HCT116 (cell line): ENCODE results near the gene TBX2. TPM values are rescaled to one million over a fixed set of nuclear protein-coding genes. Genes with fewer than 3 reads are reported as not detected.

Experiments used
- ATAC-seq: fragments of 200-7000 bp; cut with Tn5 transposase; 2 replicates; pipeline ENCODE4 v1.9.1; 2020; ENCODE audit warnings: mild to moderate bottlenecking, moderate library complexity
- BruUV-seq: library from RNA; stranded (reverse); fragments of 400-500 nt; replicated peaks from 2 replicates; lab custom pipeline; 2021; lab: Mats Ljungman, UMichigan
- CTCF ChIA-PET: fragments of 300-600 bp; sonication (Branson Sonifier 250); formaldehyde crosslinking; loops from one replicate; lab custom pipeline; 2021; ENCODE audit warnings: antibody characterized with exemption; lab: Charles Lee
- POLR2A ChIA-PET: fragments of 300-600, 350-600 bp; sonication (Branson Sonifier 250); formaldehyde crosslinking; loops from one replicate; lab custom pipeline; 2021; ENCODE audit warnings: antibody characterized with exemption; lab: Charles Lee
- RAD21 ChIA-PET, 2 experiments: fragments of 300-600 bp; sonication (Branson Sonifier 250); formaldehyde crosslinking; loops; one replicate each; lab custom pipeline; 2023; ENCODE audit warnings: low total read pairs in 2 of 2; ENCODE audit not compliant: uncharacterized antibody in 2 of 2, unreplicated experiment in 2 of 2, low non-redundant PET in 1 of 2; lab: Charles Lee
- DNase-seq: peaks from one replicate; pipeline ENCODE4 v3.0.0-alpha.2; 2010; ENCODE audit warnings: low read depth, low spot score
- H2AFZ ChIP-seq: fragments of 200-600 bp; shearing (Covaris generic), sonication (generic); 2 replicates; pipeline ENCODE4 v1.6.1; 2017; ENCODE audit warnings: low read depth, mixed run types, mixed read lengths, antibody characterized with exemption, low read length; ENCODE audit not compliant: poor library complexity, severe bottlenecking
- H3K27ac ChIP-seq: 2 replicates; pipeline ENCODE4 v1.5.1; 2012; ENCODE audit warnings: low read depth, low read length
- H3K27me3 ChIP-seq: fragments of 200-600 bp; sonication (generic); 2 replicates; pipeline ENCODE4 v1.6.1; 2016; ENCODE audit warnings: mixed run types, low read length, mixed read lengths; ENCODE audit not compliant: insufficient read depth
- H3K36me3 ChIP-seq, 2 experiments: fragments of 200-500 bp in 1 of 2; fragments of 200-600 bp in 1 of 2; sonication (Bioruptor generic) in 1 of 2; sonication (generic) in 1 of 2; 2 replicates each; pipeline versions ENCODE4 v1.5.1 to v1.6.1; 2014 to 2016; ENCODE audit warnings: low read length in 2 of 2, inconsistent platforms in 1 of 2, mixed read lengths in 1 of 2, mixed run types in 1 of 2; ENCODE audit not compliant: insufficient read depth in 2 of 2, control insufficient read depth in 1 of 2
- H3K4me1 ChIP-seq, 2 experiments: fragments of 200-600 bp in 1 of 2; sonication (generic) in 1 of 2; 2 replicates each; pipeline versions ENCODE4 v1.5.1 to v1.6.1; 2012 to 2017; ENCODE audit warnings: low read length in 2 of 2, inconsistent platforms in 1 of 2, mild to moderate bottlenecking in 1 of 2, mixed read lengths in 1 of 2, mixed run types in 1 of 2, moderate library complexity in 1 of 2; ENCODE audit not compliant: insufficient read depth in 2 of 2, control insufficient read depth in 1 of 2
- H3K4me2 ChIP-seq: fragments of 200-600 bp; sonication (generic); 2 replicates; pipeline ENCODE4 v1.6.1; 2017; ENCODE audit warnings: mixed run types, low read length, mixed read lengths
- H3K4me3 ChIP-seq, 2 experiments: fragments of 200-600 bp in 1 of 2; sonication (generic) in 1 of 2; replicated peaks in 1 of 2; 2 replicates each; pipeline ENCODE4 v1.5.1; 2011 to 2016; ENCODE audit warnings: low read length in 2 of 2, control low read depth in 1 of 2, low read depth in 1 of 2, mild to moderate bottlenecking in 1 of 2, mixed read lengths in 1 of 2, mixed run types in 1 of 2
- H3K79me2 ChIP-seq: fragments of 200-600 bp; sonication (generic); 2 replicates; pipeline ENCODE4 v1.6.1; 2017; ENCODE audit warnings: mild to moderate bottlenecking, mixed run types, low read length, moderate library complexity, mixed read lengths; ENCODE audit not compliant: insufficient read depth
- H3K9ac ChIP-seq: fragments of 200-600 bp; sonication (generic); 2 replicates; pipeline ENCODE4 v1.6.1; 2016; ENCODE audit warnings: low read length, mixed read lengths
- H3K9me2 ChIP-seq: fragments of 200-600 bp; sonication (generic), shearing (Covaris generic); 2 replicates; pipeline ENCODE4 v1.6.1; 2017; ENCODE audit warnings: mixed run types, mild to moderate bottlenecking, moderate library complexity; ENCODE audit not compliant: insufficient read depth
- H3K9me3 ChIP-seq, 2 experiments: fragments of 200-500 bp in 1 of 2; fragments of 200-600 bp in 1 of 2; sonication (Bioruptor generic) in 1 of 2; sonication (generic) in 1 of 2; 2 replicates each; pipeline ENCODE4 v1.6.1; 2014 to 2017; ENCODE audit warnings: low read length in 2 of 2, mixed read lengths in 2 of 2, inconsistent platforms in 1 of 2, low read depth in 1 of 2, mild to moderate bottlenecking in 1 of 2, mixed run types in 1 of 2, moderate library complexity in 1 of 2; ENCODE audit not compliant: control insufficient read depth in 1 of 2, insufficient read depth in 1 of 2
- H4K20me1 ChIP-seq: fragments of 200-600 bp; sonication (generic), shearing (Covaris generic); 2 replicates; pipeline ENCODE4 v1.6.1; 2017; ENCODE audit warnings: mixed run types, mild to moderate bottlenecking, moderate library complexity; ENCODE audit not compliant: insufficient read depth
- CBX3 ChIP-seq: IDR thresholded peaks from 2 replicates; pipeline ENCODE4 v1.6.1; 2012; ENCODE audit warnings: low read depth
- EGR1 ChIP-seq: IDR thresholded peaks from 2 replicates; pipeline ENCODE4 v1.6.1; 2012; ENCODE audit warnings: low read depth
- ELF1 ChIP-seq: IDR thresholded peaks from 2 replicates; pipeline ENCODE4 v1.6.1; 2012; ENCODE audit warnings: low read depth, borderline replicate concordance
- EZH2 ChIP-seq: fragments of 200-600 bp; sonication (generic); IDR thresholded peaks from 2 replicates; pipeline ENCODE4 v1.6.1; 2017; ENCODE audit warnings: antibody characterized with exemption, mixed run types
- FOSL1 ChIP-seq: IDR thresholded peaks from 2 replicates; pipeline ENCODE4 v1.6.1; 2012; ENCODE audit warnings: low read depth
- POLR2A ChIP-seq: IDR thresholded peaks from 2 replicates; pipeline ENCODE4 v1.7.0; 2011; ENCODE audit warnings: borderline replicate concordance; ENCODE audit not compliant: insufficient read depth, insufficient read length; ENCODE audit errors: extremely low read depth
- RAD21 ChIP-seq: IDR thresholded peaks from 2 replicates; pipeline ENCODE4 v1.6.1; 2012; ENCODE audit warnings: low read depth, mild to moderate bottlenecking
- SIN3A ChIP-seq: IDR thresholded peaks from 2 replicates; pipeline ENCODE4 v1.6.1; 2012; ENCODE audit warnings: low read depth
- SP1 ChIP-seq: IDR thresholded peaks from 2 replicates; pipeline ENCODE4 v1.6.1; 2012; ENCODE audit warnings: low read depth
- SRF ChIP-seq: IDR thresholded peaks from 2 replicates; pipeline ENCODE4 v1.6.1; 2012; ENCODE audit warnings: low read depth
- TCF7L2 ChIP-seq: IDR thresholded peaks from 2 replicates; pipeline ENCODE4 v1.7.0; 2011; ENCODE audit warnings: borderline replicate concordance, inconsistent platforms; ENCODE audit not compliant: insufficient read depth, insufficient read length; ENCODE audit errors: extremely low read depth
- YY1 ChIP-seq: IDR thresholded peaks from 2 replicates; pipeline ENCODE4 v1.6.1; 2011; ENCODE audit warnings: low read length, low read depth, moderate library complexity, mild to moderate bottlenecking; ENCODE audit not compliant: insufficient replicate concordance; ENCODE audit errors: extremely low read depth
- ZFX ChIP-seq: fragments of 450-650 bp; IDR thresholded peaks from 2 replicates; pipeline ENCODE4 v1.6.1; 2017
- intact Hi-C: fragments of 100-400 bp; cut with micrococcal nuclease; formaldehyde crosslinking; loops from 2 replicates; pipeline ENCODE4 v1.10.0; 2022
- total RNA-seq: library from RNA; stranded (reverse); gene quantifications from one replicate; pipeline ENCODE4 v1.2.1, GENCODE V29; 2021; ENCODE audit not compliant: unreplicated experiment
- TF ChIP-seq, protein P1 (sequence below): IDR thresholded peaks from 2 replicates; pipeline ENCODE4 v1.6.1; 2012; ENCODE audit warnings: low read depth
- TF ChIP-seq, protein P2 (sequence below), 3 experiments: fragments of 200-600 bp in 1 of 3; sonication (generic) in 1 of 3; IDR thresholded peaks in 2 of 3; conservative IDR thresholded peaks in 1 of 3; 2 replicates each; pipeline ENCODE4 v1.5.1; 2012 to 2017; ENCODE audit warnings: low read depth in 2 of 3, low read length in 2 of 3, antibody characterized with exemption in 1 of 3, borderline replicate concordance in 1 of 3, control low read depth in 1 of 3, mild to moderate bottlenecking in 1 of 3, mixed read lengths in 1 of 3, mixed run types in 1 of 3, moderate library complexity in 1 of 3; ENCODE audit not compliant: insufficient read depth in 1 of 3
- TF ChIP-seq, protein P3 (sequence below): IDR thresholded peaks from 2 replicates; pipeline ENCODE4 v1.6.1; 2012

The TBX2 gene
- total RNA-seq, 1 experiment from 2014 or later = 0.71 TPM

- no peaks in the 10 kb centered on the region for H3K27me3 ChIP-seq
- no peak for ATAC-seq
- ChIA-PET CTCF (no interaction called here), RAD21 (no interaction called here), POLR2A (no interaction called here)
- H3K4me1 ChIP-seq = no peaks in the 10 kb centered on the region
- H3K4me2 ChIP-seq = no peak overlapping the region
- no peaks in the 10 kb centered on the region for H4K20me1 ChIP-seq
- H3K4me3 ChIP-seq = no peak overlapping the region
- no peak overlapping the region for H3K27ac ChIP-seq
- TF ChIP-seq TCF7L2 (no peak), POLR2A (no peak), FOSL1 (no peak), CBX3 (no peak), SIN3A (no peak), EGR1 (no peak), YY1 (no peak), ZFX (no peak), SRF (no peak), EZH2 (no peak), ELF1 (no peak), RAD21 (no peak), SP1 (no peak)
- TF ChIP-seq, protein P1, sequence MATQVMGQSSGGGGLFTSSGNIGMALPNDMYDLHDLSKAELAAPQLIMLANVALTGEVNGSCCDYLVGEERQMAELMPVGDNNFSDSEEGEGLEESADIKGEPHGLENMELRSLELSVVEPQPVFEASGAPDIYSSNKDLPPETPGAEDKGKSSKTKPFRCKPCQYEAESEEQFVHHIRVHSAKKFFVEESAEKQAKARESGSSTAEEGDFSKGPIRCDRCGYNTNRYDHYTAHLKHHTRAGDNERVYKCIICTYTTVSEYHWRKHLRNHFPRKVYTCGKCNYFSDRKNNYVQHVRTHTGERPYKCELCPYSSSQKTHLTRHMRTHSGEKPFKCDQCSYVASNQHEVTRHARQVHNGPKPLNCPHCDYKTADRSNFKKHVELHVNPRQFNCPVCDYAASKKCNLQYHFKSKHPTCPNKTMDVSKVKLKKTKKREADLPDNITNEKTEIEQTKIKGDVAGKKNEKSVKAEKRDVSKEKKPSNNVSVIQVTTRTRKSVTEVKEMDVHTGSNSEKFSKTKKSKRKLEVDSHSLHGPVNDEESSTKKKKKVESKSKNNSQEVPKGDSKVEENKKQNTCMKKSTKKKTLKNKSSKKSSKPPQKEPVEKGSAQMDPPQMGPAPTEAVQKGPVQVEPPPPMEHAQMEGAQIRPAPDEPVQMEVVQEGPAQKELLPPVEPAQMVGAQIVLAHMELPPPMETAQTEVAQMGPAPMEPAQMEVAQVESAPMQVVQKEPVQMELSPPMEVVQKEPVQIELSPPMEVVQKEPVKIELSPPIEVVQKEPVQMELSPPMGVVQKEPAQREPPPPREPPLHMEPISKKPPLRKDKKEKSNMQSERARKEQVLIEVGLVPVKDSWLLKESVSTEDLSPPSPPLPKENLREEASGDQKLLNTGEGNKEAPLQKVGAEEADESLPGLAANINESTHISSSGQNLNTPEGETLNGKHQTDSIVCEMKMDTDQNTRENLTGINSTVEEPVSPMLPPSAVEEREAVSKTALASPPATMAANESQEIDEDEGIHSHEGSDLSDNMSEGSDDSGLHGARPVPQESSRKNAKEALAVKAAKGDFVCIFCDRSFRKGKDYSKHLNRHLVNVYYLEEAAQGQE = no peak
- TF ChIP-seq, protein P2, sequence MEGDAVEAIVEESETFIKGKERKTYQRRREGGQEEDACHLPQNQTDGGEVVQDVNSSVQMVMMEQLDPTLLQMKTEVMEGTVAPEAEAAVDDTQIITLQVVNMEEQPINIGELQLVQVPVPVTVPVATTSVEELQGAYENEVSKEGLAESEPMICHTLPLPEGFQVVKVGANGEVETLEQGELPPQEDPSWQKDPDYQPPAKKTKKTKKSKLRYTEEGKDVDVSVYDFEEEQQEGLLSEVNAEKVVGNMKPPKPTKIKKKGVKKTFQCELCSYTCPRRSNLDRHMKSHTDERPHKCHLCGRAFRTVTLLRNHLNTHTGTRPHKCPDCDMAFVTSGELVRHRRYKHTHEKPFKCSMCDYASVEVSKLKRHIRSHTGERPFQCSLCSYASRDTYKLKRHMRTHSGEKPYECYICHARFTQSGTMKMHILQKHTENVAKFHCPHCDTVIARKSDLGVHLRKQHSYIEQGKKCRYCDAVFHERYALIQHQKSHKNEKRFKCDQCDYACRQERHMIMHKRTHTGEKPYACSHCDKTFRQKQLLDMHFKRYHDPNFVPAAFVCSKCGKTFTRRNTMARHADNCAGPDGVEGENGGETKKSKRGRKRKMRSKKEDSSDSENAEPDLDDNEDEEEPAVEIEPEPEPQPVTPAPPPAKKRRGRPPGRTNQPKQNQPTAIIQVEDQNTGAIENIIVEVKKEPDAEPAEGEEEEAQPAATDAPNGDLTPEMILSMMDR (IDR thresholded peaks at IDR 0.05 in 2 of 3, conservative IDR thresholded peaks at IDR 0.05 in 1 of 3; ENCODE audit: borderline replicate concordance in 1 of 3, insufficient read depth in 1 of 3, low read depth in 2 of 3, low read length in 2 of 3) = no peak
- TF ChIP-seq, protein P3, sequence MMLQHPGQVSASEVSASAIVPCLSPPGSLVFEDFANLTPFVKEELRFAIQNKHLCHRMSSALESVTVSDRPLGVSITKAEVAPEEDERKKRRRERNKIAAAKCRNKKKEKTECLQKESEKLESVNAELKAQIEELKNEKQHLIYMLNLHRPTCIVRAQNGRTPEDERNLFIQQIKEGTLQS = no peak
- TF ChIP-seq, all 23 proteins: peak for 0
- Histone ChIP-seq H2AFZ (no peak overlapping the region), H3K9me2 (no peaks in the 10 kb centered on the region), H3K9ac (no peak overlapping the region), H3K79me2 (no peaks in the 10 kb centered on the region), H3K36me3 (no peaks in the 10 kb centered on the region), H3K9me3 (no peaks in the 10 kb centered on the region)
- intact Hi-C loops = no loop called here
- no TSS peak for BruUV-seq
- DNase-seq = no peak
Measured at GRCh38 chr17:61401389-61402072, 1.9 kb downstream of the TBX2 start.
